ENCODE data around the gene FBP2. TPM values are rescaled to one million over a fixed set of nuclear protein-coding genes. Genes with fewer than 3 reads are reported as not detected.

The FBP2 gene
- total RNA-seq, 1 donor from 2014 or later = not detected

GRCh38 chr9:94534901-94535300 lies 58.7 kb downstream of the FBP2 start:
- H3K27me3 ChIP-seq = no peaks in the 10 kb centered on the region
- no peaks in the 10 kb centered on the region for H3K36me3 ChIP-seq
- H3K4me3 ChIP-seq = no peak overlapping the region
- TF ChIP-seq POLR2A (IDR thresholded peaks at IDR 0.05) (no peak), CTCF (IDR thresholded peaks at IDR 0.05) (no peak)
- H3K4me1 ChIP-seq = no peaks in the 10 kb centered on the region
- no peak overlapping the region for H3K27ac ChIP-seq
- no peak for DNase-seq (ENCODE audit: extremely low spot score in 2 of 2)
- intact Hi-C loops (cut with DNase I) = no loop called here
- no peaks in the 10 kb centered on the region for H3K9me3 ChIP-seq

GRCh38 chr9:94533601-94534000 lies 60.0 kb downstream of the FBP2 start:
- Histone ChIP-seq H3K9me3 (no peaks in the 10 kb centered on the region), H3K27me3 (no peaks in the 10 kb centered on the region), H3K27ac (no peak overlapping the region), H3K4me1 (no peaks in the 10 kb centered on the region), H3K36me3 (no peaks in the 10 kb centered on the region), H3K4me3 (no peak overlapping the region)
- DNase-seq (ENCODE audit: extremely low spot score in 2 of 2) = no peak
- intact Hi-C loops (cut with DNase I) = no loop called here
- TF ChIP-seq CTCF (IDR thresholded peaks at IDR 0.05) (no peak), POLR2A (IDR thresholded peaks at IDR 0.05) (no peak), POLR2AphosphoS5 (IDR thresholded peaks at IDR 0.05; ENCODE audit: insufficient read depth in 1 of 2, low read depth in 1 of 2) (no peak)

- H3K4me3 ChIP-seq = no peak overlapping the region
- H3K27me3 ChIP-seq = no peaks in the 10 kb centered on the region
- H3K9me3 ChIP-seq = no peaks in the 10 kb centered on the region
- no peak for TF ChIP-seq POLR2AphosphoS5 (IDR thresholded peaks at IDR 0.05; ENCODE audit: insufficient read depth in 1 of 2, low read depth in 1 of 2)
- TF ChIP-seq POLR2A (IDR thresholded peaks at IDR 0.05) = no peak
- TF ChIP-seq CTCF (IDR thresholded peaks at IDR 0.05) = no peak
- no peak overlapping the region for H3K27ac ChIP-seq
- no peaks in the 10 kb centered on the region for H3K36me3 ChIP-seq
- intact Hi-C loops (cut with DNase I) = no loop called here
- H3K4me1 ChIP-seq = no peaks in the 10 kb centered on the region
- DNase-seq (ENCODE audit: extremely low spot score in 2 of 2) = no peak
These were observed 60.5 kb downstream of the FBP2 start for GRCh38 chr9:94533155-94533554.

- no peaks in the 10 kb centered on the region for H3K4me1 ChIP-seq
- no peaks in the 10 kb centered on the region for H3K36me3 ChIP-seq
- no peak for DNase-seq (ENCODE audit: extremely low spot score in 2 of 2)
- no peaks in the 10 kb centered on the region for H3K27me3 ChIP-seq
- no peak overlapping the region for H3K27ac ChIP-seq
- intact Hi-C loops (cut with DNase I) = no loop called here
- no peaks in the 10 kb centered on the region for H3K9me3 ChIP-seq
- TF ChIP-seq POLR2A (IDR thresholded peaks at IDR 0.05) (no peak), CTCF (IDR thresholded peaks at IDR 0.05) (no peak), POLR2AphosphoS5 (IDR thresholded peaks at IDR 0.05; ENCODE audit: insufficient read depth in 1 of 2, low read depth in 1 of 2) (no peak)
- H3K4me3 ChIP-seq = no peak overlapping the region
These were observed 64.7 kb downstream of the FBP2 start for GRCh38 chr9:94528886-94529285.

- intact Hi-C loops (cut with DNase I) = no loop called here
- no peaks in the 10 kb centered on the region for H3K4me1 ChIP-seq
These were observed 66.7 kb downstream of the FBP2 start for GRCh38 chr9:94526951-94527350.

More at GRCh38 chr9:94526951-94527350, 66.7 kb downstream of the FBP2 start:
- H3K27me3 ChIP-seq = no peaks in the 10 kb centered on the region
- no peaks in the 10 kb centered on the region for H3K36me3 ChIP-seq
- H3K9me3 ChIP-seq = no peaks in the 10 kb centered on the region
- no peak overlapping the region for H3K4me3 ChIP-seq
- no peak overlapping the region for H3K27ac ChIP-seq
- no peak for DNase-seq (ENCODE audit: extremely low spot score in 2 of 2)
- no peak for TF ChIP-seq CTCF (IDR thresholded peaks at IDR 0.05)

All from vagina (tissue), 2 donors.